Cardiac fibroblast (primary cell): ENCODE results near the gene THYN1.

Experiments used
- DNase-seq, 2 donors: peaks; one replicate each; pipeline versions ENCODE4 v3.0.0 to v3.0.0-alpha.2; 2010; ENCODE audit warnings: low read depth in 2 of 2
- H3K4me3 ChIP-seq, 2 donors: replicated peaks in 1 of 2; 1 replicate in 1 of 2; 2 replicates in 1 of 2; pipeline ENCODE4 v1.5.1; 2011; ENCODE audit warnings: low read depth in 2 of 2, low read length in 2 of 2, mild to moderate bottlenecking in 2 of 2, moderate library complexity in 1 of 2
- TF ChIP-seq, protein P1 (sequence below): IDR thresholded peaks from one replicate; pipeline ENCODE4 v1.5.1; 2011; ENCODE audit warnings: low read depth, mild to moderate bottlenecking, low read length, inconsistent platforms

The THYN1 gene

DNA sequence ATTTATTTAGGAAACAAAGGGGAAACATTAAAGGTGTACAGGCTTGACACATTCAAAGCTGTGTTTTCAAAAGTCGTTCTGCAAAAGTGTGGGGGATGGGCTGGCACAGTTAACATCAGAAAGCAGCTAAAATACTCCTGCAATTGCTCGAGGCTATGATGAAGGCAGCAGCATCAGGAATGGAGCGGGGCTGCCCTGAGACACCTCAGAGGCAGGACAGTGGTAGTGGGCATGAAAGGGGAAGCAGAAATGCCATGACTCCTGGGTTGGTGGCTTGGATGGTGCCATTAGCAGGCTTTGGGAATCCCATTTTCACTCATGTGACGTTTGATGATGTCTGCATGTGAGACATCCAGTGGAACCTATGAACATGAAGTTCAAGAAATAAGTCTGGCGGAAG, 30.0 kb downstream of the THYN1 start:
- peak overlapping the region; percentile 78 to 87 for H3K4me3 ChIP-seq
- DNase-seq: peak in 1 of 2 donors; percentile 10
- TF ChIP-seq, protein P1, sequence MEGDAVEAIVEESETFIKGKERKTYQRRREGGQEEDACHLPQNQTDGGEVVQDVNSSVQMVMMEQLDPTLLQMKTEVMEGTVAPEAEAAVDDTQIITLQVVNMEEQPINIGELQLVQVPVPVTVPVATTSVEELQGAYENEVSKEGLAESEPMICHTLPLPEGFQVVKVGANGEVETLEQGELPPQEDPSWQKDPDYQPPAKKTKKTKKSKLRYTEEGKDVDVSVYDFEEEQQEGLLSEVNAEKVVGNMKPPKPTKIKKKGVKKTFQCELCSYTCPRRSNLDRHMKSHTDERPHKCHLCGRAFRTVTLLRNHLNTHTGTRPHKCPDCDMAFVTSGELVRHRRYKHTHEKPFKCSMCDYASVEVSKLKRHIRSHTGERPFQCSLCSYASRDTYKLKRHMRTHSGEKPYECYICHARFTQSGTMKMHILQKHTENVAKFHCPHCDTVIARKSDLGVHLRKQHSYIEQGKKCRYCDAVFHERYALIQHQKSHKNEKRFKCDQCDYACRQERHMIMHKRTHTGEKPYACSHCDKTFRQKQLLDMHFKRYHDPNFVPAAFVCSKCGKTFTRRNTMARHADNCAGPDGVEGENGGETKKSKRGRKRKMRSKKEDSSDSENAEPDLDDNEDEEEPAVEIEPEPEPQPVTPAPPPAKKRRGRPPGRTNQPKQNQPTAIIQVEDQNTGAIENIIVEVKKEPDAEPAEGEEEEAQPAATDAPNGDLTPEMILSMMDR: no peak

DNA sequence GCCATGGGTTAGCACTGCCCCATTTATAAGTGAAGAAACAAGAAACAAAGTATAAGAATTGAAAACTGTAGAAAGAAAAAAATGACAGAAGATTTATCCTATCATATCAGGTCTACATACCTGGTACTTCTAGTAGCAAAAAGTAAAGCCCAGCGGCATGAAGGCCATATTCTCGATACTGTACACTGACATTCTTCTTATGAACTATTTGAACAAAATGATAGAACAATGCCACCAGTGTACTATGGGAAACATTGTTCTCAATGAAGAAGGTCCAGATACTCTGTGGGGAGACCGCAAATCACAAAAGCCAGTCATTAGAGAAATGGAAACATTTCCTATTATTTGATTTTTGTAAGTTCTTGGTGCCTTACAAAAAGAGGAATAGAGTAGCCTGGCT, 36.3 kb downstream of the THYN1 start:
- TF ChIP-seq, protein P1: no peak
- no peak overlapping the region for H3K4me3 ChIP-seq
- no peak for DNase-seq

DNA sequence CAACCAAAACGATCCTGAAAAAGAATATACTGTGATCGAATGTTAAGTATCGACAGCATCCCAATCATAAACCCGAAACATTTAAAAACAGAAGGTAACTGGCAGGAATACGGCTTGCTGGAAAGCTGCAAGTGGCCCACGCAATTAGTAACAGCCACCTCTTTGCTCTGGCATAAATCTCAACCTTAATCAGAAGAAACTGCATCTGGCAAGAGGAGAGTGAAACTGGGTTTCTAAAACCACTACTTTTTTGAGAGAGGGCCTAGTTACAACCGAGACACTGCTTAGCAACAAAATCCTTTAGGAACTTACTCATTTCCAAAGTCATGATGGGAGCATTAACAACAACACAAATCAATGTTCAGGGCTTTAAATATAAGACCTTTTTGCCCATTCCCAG, 37.3 kb downstream of the THYN1 start:
- H3K4me3 ChIP-seq: no peak overlapping the region
- TF ChIP-seq, protein P1: no peak
- no peak for DNase-seq

GRCh38 chr11:134207538-134208239, 45.5 kb downstream of the THYN1 start:
- peak; percentile 36 to 38 for DNase-seq
- TF ChIP-seq, protein P1: peak; percentile 51
- H3K4me3 ChIP-seq: no peak overlapping the region

DNA sequence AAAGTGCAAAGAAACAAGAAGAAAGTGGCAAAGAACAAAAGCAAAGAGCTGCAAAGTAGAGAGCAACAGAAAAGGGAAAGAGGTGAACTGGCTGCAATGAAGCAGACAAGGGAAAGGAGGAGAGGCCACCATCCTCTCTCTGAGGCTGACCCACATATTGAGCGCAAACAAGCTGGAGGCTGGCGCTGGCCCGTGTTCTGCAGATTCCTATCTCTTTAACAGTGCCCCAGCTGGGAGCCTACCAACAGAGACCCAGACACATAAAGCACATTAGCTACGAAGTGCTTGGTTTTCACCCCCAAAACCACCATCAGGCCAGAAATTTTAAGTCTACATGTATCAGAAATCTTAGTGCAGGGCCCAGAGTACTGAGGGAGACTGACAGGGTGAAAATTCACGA, 47.0 kb downstream of the THYN1 start:
- TF ChIP-seq, protein P1: no peak
- DNase-seq: no peak
- no peak overlapping the region for H3K4me3 ChIP-seq

DNA sequence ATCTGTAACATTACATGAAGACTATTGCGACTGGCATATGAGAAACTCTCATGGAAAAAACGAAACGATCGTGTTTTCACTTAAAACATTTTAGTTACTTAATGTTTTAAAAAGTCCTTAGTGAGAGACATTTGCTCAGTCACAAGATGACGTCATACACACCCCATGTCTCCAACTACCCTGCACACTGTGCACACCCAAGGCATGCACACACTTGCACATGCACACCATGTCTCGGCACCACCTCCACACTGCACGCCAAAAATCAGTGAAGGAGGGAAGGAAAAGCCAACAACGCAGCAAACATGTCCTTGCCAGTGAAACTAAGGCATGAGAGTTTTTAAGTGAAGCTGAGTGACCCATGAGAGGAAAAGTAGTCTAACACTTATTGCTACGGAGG, 47.4 kb downstream of the THYN1 start:
- DNase-seq: no peak
- no peak overlapping the region for H3K4me3 ChIP-seq
- TF ChIP-seq, protein P1: no peak

DNA sequence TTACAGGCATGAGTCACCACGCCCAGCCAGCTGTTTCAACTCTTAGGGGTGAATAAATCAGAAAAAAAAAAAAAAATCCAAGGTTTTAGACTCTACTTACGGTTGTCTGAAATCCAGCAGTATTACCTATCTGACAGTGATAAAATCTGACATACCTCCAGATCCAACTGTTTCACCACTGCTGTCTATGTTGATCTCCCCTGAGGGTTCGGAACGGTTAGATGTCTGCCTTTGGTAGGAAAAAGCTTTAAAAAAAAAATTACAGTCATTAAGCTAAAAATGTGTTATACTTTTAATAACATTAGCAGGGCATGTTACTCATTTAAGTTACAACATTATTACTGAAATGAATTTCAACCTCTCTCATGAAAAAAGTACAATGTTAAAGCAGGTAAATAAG, 50.5 kb downstream of the THYN1 start:
- H3K4me3 ChIP-seq: no peak overlapping the region
- no peak for DNase-seq
- TF ChIP-seq, protein P1: no peak
